Neural cell (in vitro differentiated cells): ENCODE results near the gene ZNF568.

Experiments used
- EP300 ChIP-seq: fragments of 450-650 bp; conservative IDR thresholded peaks from 2 replicates; pipeline ENCODE4 v1.6.1; 2014; ENCODE audit warnings: antibody characterized with exemption, mild to moderate bottlenecking, moderate library complexity; ENCODE audit not compliant: poor library complexity, severe bottlenecking
- EZH2 ChIP-seq: fragments of 200-600, 300-800 bp; shearing (Covaris generic), sonication (generic); IDR thresholded peaks from 2 replicates; pipeline ENCODE4 v1.6.1; 2014; ENCODE audit warnings: antibody characterized with exemption, low read length, borderline replicate concordance, mild to moderate bottlenecking; ENCODE audit not compliant: insufficient read depth, poor library complexity, severe bottlenecking
- MXI1 ChIP-seq: fragments of 450-650 bp; conservative IDR thresholded peaks from 2 replicates; pipeline ENCODE4 v1.6.1; 2014; ENCODE audit warnings: antibody characterized with exemption, mild to moderate bottlenecking; ENCODE audit not compliant: poor library complexity, severe bottlenecking
- POLR2AphosphoS5 ChIP-seq: IDR thresholded peaks from 2 replicates; pipeline ENCODE4 v1.6.1; 2012
- RAD21 ChIP-seq: fragments of 450-650 bp; conservative IDR thresholded peaks from 2 replicates; pipeline ENCODE4 v1.6.1; 2014; ENCODE audit warnings: antibody characterized with exemption, mild to moderate bottlenecking, moderate library complexity
- TAF1 ChIP-seq: IDR thresholded peaks from 2 replicates; pipeline ENCODE4 v1.6.1; 2012; ENCODE audit warnings: low read depth
- TF ChIP-seq, protein P1 (sequence below): fragments of 450-650 bp; IDR thresholded peaks from 2 replicates; pipeline ENCODE4 v1.5.1; 2014; ENCODE audit warnings: antibody characterized with exemption, mild to moderate bottlenecking, moderate library complexity; ENCODE audit not compliant: poor library complexity, severe bottlenecking
- TF ChIP-seq, protein P2 (sequence below): IDR thresholded peaks from 2 replicates; pipeline ENCODE4 v1.6.1; 2012; ENCODE audit warnings: borderline replicate concordance

DNA sequence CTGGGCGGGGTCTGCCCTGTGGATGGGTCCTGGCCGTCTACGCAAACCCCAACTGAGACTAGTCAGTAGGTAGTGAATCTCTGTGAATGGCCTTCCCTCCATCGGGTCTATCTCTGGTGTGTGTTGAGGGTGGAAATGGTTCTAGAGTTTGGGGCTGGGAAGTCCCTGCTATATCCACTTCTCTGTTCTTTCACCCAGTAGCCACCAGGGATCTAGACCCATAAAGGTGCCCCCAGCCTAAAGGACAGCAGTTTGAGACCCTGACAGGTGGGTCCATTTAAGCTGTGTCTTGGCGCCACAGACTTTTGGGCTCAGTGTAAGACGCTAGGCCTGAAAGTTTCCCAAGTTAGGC is 57.7 kb downstream of the ZNF568 start:
- TF ChIP-seq, protein P1, sequence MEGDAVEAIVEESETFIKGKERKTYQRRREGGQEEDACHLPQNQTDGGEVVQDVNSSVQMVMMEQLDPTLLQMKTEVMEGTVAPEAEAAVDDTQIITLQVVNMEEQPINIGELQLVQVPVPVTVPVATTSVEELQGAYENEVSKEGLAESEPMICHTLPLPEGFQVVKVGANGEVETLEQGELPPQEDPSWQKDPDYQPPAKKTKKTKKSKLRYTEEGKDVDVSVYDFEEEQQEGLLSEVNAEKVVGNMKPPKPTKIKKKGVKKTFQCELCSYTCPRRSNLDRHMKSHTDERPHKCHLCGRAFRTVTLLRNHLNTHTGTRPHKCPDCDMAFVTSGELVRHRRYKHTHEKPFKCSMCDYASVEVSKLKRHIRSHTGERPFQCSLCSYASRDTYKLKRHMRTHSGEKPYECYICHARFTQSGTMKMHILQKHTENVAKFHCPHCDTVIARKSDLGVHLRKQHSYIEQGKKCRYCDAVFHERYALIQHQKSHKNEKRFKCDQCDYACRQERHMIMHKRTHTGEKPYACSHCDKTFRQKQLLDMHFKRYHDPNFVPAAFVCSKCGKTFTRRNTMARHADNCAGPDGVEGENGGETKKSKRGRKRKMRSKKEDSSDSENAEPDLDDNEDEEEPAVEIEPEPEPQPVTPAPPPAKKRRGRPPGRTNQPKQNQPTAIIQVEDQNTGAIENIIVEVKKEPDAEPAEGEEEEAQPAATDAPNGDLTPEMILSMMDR, result no peak
- TF ChIP-seq, protein P2, sequence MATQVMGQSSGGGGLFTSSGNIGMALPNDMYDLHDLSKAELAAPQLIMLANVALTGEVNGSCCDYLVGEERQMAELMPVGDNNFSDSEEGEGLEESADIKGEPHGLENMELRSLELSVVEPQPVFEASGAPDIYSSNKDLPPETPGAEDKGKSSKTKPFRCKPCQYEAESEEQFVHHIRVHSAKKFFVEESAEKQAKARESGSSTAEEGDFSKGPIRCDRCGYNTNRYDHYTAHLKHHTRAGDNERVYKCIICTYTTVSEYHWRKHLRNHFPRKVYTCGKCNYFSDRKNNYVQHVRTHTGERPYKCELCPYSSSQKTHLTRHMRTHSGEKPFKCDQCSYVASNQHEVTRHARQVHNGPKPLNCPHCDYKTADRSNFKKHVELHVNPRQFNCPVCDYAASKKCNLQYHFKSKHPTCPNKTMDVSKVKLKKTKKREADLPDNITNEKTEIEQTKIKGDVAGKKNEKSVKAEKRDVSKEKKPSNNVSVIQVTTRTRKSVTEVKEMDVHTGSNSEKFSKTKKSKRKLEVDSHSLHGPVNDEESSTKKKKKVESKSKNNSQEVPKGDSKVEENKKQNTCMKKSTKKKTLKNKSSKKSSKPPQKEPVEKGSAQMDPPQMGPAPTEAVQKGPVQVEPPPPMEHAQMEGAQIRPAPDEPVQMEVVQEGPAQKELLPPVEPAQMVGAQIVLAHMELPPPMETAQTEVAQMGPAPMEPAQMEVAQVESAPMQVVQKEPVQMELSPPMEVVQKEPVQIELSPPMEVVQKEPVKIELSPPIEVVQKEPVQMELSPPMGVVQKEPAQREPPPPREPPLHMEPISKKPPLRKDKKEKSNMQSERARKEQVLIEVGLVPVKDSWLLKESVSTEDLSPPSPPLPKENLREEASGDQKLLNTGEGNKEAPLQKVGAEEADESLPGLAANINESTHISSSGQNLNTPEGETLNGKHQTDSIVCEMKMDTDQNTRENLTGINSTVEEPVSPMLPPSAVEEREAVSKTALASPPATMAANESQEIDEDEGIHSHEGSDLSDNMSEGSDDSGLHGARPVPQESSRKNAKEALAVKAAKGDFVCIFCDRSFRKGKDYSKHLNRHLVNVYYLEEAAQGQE, result no peak
- TF ChIP-seq POLR2AphosphoS5 (no peak), EZH2 (no peak), MXI1 (no peak), RAD21 (no peak), TAF1 (no peak), EP300 (no peak)
